Muscle layer of duodenum (tissue), 2 donors: ENCODE measurements around the gene PLA2G2D.

Experiments used
- H3K27ac ChIP-seq: one replicate; pipeline ENCODE4 v1.7.0; 2013; ENCODE audit warnings: mild to moderate bottlenecking, low read length
- H3K27me3 ChIP-seq: one replicate; pipeline ENCODE4 v1.7.0; 2013; ENCODE audit warnings: low read depth, mild to moderate bottlenecking, control low read depth, low read length
- H3K36me3 ChIP-seq, 2 donors: one replicate each; pipeline ENCODE4 v1.7.0; 2013; ENCODE audit warnings: low read length in 2 of 2, control low read depth in 1 of 2, mild to moderate bottlenecking in 1 of 2; ENCODE audit not compliant: insufficient read depth in 2 of 2, control insufficient read depth in 1 of 2
- H3K4me1 ChIP-seq, 2 donors: one replicate each; pipeline ENCODE4 v1.7.0; 2013; ENCODE audit warnings: low read length in 2 of 2, mild to moderate bottlenecking in 2 of 2, control low read depth in 1 of 2, moderate library complexity in 1 of 2; ENCODE audit not compliant: insufficient read depth in 2 of 2, control insufficient read depth in 1 of 2
- H3K4me3 ChIP-seq, 2 donors: one replicate each; pipeline ENCODE4 v1.7.0; 2013; ENCODE audit warnings: low read length in 2 of 2, low read depth in 1 of 2, mild to moderate bottlenecking in 1 of 2
- H3K9me3 ChIP-seq, 2 donors: one replicate each; pipeline ENCODE4 v1.7.0; 2013; ENCODE audit warnings: low read length in 2 of 2, control low read depth in 1 of 2, mild to moderate bottlenecking in 1 of 2; ENCODE audit not compliant: control insufficient read depth in 1 of 2
- donor health status: healthy.

PLA2G2D gene

DNA sequence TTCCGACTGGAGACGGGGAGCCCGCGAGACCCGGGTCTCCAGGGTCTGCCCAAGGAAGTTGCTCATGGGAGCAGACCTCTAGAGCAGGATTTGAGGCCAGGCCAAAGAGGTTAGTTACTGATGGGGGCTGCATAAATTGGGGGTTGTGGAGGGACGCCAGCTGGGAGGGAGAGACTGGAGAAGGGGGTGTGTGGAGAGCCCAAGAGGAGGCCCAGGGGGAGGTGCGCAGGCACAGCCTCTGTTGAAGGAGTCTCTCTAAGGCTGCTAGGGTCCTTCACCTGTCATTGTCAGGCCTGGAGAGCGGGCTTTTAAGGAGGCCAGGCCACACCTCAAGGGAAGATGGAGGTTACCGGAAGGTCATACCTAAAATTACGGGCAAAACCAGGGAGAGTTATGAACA is 49.0 kb downstream of the PLA2G2D start:
- Histone ChIP-seq H3K4me1 (peaks cover 0 to 18% of the 10 kb centered on the region in 2 donors), H3K9me3 (no peaks in the 10 kb centered on the region), H3K27ac (peak overlapping the region; percentile 2), H3K27me3 (no peaks in the 10 kb centered on the region), H3K36me3 (no peaks in the 10 kb centered on the region), H3K4me3 (peak overlapping the region in 1 of 2 donors; percentile 51)

DNA sequence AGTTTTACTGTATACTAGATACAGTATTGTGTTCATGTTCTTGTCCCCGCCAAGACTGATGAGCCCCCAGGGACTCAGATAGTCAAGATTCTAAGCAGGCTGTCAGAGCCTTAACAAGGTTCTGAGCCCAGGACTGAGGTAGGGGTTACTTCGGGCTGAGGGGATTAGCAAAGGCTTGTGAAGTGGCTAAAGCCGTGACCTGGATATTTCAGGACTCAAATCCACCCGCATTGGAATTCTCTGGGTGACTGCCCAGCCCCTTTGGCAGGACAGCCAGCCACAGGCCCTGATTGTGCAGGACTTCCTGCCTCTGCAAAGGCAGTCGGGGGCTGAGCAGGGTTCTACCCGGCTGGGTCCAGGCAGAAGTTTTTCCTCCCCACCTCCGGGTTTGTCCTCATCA is 49.5 kb downstream of the PLA2G2D start, which contains the start of gene PLA2G5:
TSS of gene PLA2G5 (plus strand) at position 321 of the 400 bp plus-strand sequence. CDS start 14,637 bp downstream, outside the sequence.
- H3K4me1 ChIP-seq = peaks cover 0 to 18% of the 10 kb centered on the region in 2 donors
- H3K27me3 ChIP-seq = no peaks in the 10 kb centered on the region
- H3K4me3 ChIP-seq = peak within 1 kb of the TSS in 1 of 2 donors; percentile 51
- peak within 1 kb of the TSS; percentile 2 for H3K27ac ChIP-seq
- no peaks in the 10 kb centered on the region for H3K36me3 ChIP-seq
- no peaks in the 10 kb centered on the region for H3K9me3 ChIP-seq

DNA sequence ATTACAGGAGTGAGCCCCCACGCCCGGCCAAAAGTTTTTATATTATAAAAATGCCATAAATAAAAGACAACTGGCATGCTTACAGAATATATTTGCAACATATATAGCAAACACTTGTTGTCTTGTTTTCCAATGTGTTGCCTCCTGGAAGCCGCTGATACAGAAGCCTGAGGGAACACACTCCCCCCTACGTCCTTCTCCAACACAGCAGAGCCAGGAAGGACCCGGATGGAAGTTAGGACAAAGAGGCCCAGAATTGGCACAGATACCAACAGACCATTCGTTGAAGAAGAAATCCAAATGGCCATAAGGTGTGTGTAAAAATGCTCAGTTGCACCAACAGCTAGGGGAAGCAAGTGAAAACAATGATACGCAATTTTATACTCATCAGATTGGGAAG is 50.6 kb downstream of the PLA2G2D start:
- Histone ChIP-seq H3K9me3 (no peaks in the 10 kb centered on the region), H3K36me3 (no peaks in the 10 kb centered on the region), H3K27me3 (no peaks in the 10 kb centered on the region), H3K27ac (no peak overlapping the region), H3K4me1 (peaks cover 0 to 18% of the 10 kb centered on the region in 2 donors), H3K4me3 (no peak overlapping the region)

DNA sequence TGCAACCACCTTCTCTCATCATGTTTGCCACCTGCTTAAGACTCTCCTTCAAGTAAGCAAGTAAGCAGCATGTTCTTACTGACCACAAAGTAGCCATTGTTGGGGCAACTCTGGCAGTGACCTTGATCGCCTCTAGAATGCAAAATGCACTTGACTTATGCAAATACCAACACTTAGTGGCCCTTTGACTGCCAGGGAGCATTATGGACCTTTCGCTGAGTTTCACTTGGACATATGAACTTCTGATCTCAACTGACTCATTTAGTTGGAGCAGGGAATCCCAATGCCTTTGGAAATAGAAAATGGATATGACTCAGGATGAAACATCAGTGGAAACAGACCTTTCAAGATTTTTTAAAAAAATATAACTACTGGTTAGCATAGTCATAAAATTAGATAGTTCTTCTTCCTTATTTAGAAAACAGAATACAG is 55.5 kb downstream of the PLA2G2D start:
- Histone ChIP-seq H3K36me3 (no peaks in the 10 kb centered on the region), H3K27me3 (no peaks in the 10 kb centered on the region), H3K27ac (no peak overlapping the region), H3K4me1 (peaks cover 0 to 3% of the 10 kb centered on the region in 2 donors), H3K4me3 (no peak overlapping the region), H3K9me3 (no peaks in the 10 kb centered on the region)
